Superior temporal gyrus (tissue), 1 donor: ENCODE measurements around the gene PPP1R13L.
"Not testable (repeated sequence)": the region's sequence is repeated elsewhere in the genome, so short reads cannot be mapped to it uniquely, and the experiment has no call there.

Source experiments
- DNase-seq: peaks from one replicate; pipeline ENCODE4 v3.0.0-alpha.2; 2016; ENCODE audit errors: extremely low spot score

The PPP1R13L gene

DNA sequence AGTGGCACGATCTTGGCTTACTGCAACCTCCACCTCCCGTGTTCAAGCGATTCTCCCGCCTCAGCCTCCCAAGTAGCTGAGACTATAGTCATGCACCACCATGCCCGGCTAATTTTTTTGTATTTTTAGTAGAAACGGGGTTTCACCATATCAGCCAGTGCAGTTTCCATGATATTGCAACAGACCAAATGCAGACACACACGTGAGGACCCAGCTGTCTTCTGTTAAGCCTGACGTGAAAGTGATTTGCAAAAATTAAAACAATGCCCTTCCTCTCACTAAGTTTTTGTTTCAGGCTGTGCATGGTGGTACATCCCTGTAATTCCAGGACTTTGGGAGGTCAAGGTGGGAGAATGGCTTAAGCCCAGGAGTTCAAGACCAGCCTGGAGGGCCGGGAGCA, 26.1 kb upstream of the PPP1R13L start:
- DNase-seq, result not testable (repeated sequence)

DNA sequence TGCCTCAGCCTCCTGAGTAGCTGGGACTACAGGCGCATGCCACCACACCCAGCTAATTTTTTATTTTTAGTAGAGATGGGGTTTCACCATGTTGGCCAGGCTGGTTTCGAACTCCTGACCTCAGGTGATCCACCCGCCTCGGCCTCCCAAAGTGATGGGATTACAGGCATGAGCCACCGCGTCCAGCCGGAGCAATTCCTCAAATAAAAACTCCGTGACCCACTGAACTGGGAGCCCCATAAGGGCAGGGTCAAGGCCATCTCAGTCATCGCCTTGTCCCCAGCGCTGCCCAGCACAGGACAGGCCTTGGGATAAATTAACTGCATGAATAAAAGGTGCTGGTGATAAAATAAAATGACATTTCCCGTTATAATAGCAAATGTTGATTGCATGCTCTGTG, 25.0 kb upstream of the PPP1R13L start:
- DNase-seq, result not testable (repeated sequence)

DNA sequence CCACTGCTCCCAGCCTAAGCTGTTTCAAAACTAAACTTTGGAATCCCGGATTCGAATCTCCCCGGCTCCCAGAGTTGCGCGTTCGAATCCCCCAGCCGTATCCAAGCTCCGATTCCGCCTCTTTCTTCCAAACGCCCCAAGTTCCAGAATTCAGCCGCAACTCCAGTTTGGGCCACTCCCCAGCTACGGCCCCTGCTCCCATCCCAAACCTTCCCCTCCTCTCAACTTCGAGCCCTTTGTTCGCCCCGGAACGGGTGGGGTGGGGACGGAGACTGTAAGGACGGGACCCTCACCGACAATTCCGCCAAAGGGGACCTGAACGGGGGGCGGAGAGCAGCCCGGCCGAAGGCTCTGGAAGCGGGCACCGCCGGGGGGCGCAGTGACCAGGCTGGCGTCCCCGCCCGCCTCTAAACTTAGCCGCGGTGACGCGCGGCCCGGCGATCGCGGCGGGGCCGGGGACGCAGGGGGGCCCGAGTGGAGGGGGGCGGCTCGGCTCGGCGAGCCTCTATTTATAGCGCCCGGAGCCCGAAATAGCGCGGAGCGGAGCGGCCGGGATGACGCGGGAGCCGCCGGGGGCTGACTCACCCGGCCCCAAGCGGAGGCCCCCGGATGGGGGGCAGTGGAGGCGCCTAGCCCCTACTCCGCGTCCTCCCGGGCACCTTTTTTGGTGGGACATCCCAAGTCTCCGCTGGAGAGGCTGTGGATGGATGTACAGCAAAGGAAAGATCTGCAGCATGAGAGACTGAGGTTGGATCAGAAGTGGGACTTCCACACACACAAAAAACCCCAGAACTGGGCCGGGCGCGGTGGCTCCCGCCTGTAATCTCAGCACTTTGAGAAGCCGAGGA, 23.7 kb upstream of the PPP1R13L start:
- no peak for DNase-seq

DNA sequence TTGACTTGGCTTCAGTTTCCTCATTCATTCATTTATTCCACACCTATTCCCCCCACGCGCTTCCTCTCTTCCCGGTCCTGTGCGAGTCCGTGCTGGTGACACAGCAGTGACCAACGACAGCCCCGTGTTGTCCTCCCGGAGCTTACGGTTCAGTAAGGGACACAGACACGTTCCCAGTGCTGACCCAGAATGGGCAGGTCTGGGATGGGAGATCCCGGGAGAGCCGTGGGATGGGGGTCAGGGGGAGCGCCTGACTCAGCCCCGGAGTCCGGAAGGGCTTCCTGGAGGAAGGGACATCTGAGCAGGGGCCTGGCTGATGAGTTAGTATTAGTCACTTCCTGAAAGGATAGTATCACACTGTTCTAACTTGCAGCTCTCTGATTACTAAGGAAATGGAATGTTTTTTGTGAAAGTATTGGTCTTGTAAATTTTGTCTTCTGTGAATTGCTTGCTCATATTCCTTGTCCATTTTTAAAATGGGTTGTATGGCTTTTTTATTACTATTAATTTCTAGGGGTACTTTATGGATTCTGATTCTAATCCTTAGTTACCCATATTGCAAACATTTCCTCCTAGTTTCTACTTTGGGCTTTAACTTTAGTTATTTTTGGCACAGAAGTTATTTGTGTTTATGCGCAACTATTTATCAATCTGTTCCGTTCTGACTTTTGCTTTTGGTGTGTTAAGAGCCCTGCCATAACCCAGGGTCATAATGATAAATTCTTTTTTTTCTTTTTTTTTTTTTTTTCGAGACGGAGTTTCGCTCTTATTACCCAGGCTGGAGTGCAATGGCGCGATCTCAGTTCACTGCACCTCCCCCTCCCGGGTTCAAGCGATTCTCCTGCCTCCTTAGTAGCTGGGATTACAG, 19.6 kb upstream of the PPP1R13L start:
- DNase-seq, result no peak

DNA sequence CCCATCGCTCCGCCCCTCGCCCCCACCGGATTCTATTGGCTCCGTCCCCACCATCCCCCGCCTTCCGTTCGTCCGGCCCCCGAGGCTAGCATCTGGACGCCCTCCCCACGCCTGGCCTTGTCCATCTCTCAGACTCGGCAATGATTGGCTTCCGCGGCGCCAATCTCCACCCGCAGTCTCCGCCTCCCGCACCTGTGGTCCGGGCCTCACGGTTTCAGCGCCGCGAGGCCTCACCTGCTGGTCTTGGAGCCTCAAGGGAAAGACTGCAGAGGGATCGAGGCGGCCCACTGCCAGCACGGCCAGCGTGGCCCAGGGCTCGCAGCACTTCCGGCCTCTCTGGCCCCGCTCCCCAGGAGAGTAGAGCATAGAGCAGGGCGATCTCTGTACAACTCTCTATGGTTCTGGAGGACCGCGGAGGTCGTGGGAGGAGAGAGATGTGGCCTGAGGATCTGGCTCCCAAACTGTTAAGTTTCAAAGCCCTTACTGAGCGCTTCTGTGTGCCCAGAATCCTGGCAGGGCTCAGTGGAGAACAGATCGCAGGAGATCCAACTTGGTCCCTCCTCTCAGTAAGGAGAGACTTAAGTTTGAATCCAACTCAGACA, 18.8 kb upstream of the PPP1R13L start, which contains the start of gene ERCC1:
Gene ERCC1, minus strand, starts transcription at position 329 of the 602 bp plus-strand sequence. CDS start 543 bp downstream, outside the sequence.
- DNase-seq, result peak; percentile 85

DNA sequence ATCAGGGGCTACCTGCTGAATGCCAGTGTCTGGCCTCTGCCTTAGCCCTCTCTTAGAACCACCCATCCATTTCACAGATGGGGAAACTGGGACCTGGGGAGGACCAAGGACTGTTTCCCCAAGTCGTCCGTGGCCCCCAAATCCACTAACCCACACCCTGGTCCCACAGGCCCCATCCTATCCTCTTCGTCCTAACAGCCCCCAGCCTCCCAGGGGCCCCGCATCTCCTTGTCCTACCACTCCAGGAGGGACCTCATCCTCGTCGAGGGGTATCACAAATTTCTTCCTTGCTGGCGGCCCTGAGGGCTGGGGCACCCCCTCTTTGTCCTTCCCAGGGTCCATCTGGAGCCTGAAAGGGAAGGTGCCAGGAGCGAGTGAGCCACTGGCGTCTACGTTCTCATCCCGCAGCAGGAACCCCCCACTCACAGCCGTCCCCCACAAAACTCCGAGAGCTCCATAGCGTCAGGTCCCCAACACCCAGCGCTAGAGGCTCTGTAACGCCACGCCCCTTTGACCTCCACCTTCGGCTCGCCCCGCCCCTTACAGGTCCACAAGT, 18.2 kb upstream of the PPP1R13L start:
- DNase-seq, result no peak

DNA sequence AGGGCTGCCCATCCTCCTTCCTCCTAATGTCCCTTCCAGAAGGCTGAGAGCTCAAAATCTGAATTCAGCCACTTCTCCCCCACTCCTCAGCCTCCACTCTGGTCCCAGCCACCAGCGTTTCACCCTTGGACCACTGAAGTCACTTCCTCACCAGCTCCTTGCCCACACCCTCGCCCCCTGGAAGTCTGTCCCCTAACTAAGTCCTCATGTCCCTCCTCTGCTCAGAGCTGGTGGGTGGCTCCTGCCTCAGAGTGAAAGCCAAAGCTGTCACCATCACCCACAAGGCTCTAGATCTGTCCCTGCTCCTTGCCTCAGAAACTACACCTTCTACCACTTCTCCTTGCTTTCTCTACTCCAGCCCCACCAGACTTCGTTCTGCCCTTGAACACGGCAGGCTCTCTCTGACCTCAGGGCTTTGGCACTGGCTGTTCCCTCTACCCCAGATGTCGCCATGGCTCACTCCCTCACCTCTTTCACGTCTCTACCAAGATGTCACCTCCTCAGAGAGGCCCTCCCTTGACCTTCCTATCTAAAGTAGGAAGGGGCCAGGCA, 17.2 kb upstream of the PPP1R13L start:
- no peak for DNase-seq

DNA sequence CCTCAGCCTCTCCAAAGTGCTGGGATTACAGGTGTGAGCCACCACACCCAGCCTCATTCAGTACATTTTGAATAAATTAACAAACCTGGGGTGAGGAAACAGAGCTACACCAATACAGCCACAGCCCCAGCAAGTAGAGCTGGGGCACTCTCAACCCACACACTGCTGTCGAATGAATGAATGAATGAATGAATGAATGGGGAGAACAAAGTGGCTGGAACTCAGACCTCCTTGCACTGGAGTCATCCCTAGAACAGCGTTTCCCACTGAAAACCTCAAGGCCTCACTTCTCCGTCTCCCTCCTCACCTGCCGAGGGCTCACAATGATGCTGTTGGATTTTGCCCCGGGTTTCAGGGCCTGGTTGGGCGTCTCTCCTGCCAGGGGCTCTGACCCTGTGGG, 16.0 kb upstream of the PPP1R13L start:
- no peak for DNase-seq

- no peak for DNase-seq
Measured at GRCh38 chr19:45420356-45420755, 15.5 kb upstream of the PPP1R13L start.

- DNase-seq, result no peak
Measured at GRCh38 chr19:45419895-45420294, 15.0 kb upstream of the PPP1R13L start.

- DNase-seq, result no peak
Measured at GRCh38 chr19:45419396-45419795, 14.5 kb upstream of the PPP1R13L start.

DNA sequence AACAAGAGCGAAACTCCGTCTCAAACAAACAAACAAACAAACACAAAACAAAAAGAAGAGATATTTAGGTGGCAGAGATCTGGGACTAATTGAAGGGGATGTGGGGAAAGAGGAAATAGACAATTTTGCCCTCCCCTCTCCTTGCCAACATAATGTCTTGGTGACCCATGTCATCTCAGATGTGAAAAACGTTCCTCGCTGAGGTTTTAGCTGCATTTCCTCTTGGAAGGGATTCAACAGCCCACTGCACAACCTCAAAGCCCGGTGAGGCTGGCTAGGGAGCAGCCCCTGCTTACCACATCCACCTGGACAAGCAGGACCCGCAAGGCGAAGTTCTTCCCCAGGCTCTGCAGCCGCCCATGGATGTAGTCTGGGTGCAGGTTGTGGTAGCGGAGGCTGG, 13.9 kb upstream of the PPP1R13L start:
- DNase-seq, result no peak

DNA sequence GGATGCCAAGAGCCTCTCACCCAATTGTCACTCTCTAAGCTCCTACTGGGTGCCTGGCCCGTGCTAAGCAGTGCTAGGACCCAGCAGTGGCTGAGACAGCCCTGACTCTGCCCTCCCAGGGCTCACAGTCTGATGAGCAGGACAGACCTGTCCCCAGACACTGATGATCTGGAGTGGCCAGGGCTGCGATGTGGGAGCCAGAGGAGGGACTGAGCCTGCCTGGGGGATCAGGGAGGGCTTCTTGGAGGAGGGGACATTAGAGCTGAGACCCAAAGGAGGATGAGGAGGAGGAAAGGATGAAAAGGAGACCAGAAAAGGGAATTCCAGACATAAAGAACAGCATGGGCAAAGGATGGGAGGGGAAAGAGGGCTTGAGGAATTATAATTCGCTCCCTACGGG, 12.3 kb upstream of the PPP1R13L start:
- no peak for DNase-seq

DNA sequence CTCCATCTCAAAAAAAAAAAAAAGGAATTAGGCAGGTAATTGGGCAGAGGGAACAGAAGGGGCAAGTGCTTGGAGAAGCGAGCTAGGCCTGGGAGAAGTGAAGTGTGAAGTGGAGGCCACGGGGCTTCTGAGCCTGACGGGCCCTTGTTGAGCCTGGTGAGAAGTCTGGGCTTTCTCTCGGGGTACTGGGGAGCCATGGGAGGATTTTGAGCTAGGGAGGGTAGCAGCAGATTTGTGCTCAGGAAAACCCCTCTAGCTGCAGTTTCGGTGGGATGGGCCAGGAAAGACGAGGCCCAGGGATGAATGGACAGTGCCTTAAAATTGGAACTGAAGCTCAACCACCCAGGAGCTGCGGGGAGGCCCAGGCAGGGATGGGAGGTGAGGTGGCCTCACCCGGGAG, 9.6 kb upstream of the PPP1R13L start:
- no peak for DNase-seq

GRCh38 chr19:45413497-45413896, 8.6 kb upstream of the PPP1R13L start:
- no peak for DNase-seq

DNA sequence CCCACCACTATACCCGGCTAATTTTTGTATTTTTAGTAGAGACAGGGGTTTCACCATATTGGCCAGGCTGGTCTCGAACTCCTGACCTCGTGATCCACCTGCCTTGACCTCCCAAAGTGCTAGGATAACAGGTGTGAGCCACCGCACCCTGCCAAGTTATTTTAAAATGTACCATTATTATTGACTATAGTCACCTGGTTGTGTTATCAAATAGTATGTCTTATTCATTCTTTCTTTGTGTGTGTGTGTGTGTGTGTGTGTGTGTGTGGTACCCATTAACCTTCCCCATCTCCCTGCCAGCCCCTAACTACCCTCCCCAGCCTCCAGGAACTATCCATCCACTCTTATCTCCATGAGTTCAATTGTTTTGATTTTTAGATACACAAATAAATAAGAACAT, 5.5 kb upstream of the PPP1R13L start:
- DNase-seq, result not testable (repeated sequence)

- DNase-seq, result no peak
Measured at GRCh38 chr19:45409557-45409920, 4.7 kb upstream of the PPP1R13L start.

DNA sequence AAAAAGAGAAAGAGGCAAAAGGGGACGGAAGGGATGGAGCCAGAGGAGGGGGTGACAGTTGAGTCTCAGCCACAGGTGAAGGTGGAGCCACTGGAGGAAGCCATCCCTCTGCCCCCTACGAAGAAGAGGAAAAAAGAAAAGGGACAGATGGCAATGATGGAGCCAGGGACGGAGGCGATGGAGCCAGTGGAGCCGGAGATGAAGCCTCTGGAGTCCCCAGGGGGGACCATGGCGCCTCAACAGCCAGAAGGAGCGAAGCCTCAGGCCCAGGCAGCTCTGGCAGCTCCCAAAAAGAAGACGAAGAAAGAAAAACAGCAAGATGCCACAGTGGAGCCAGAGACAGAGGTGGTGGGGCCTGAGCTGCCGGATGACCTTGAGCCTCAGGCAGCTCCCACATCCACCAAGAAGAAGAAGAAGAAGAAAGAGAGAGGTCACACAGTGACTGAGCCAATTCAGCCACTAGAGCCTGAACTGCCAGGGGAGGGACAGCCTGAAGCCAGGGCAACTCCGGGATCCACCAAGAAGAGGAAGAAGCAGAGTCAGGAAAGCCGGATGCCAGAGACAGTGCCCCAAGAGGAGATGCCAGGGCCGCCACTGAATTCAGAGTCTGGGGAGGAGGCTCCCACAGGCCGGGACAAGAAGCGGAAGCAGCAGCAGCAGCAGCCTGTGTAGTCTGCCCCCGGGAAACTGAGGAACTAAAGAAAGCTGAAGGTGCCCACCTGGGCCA, 4.1 kb upstream of the PPP1R13L start:
- DNase-seq, result no peak

- DNase-seq, result no peak
Measured at GRCh38 chr19:45408121-45408520, 3.3 kb upstream of the PPP1R13L start.

GRCh38 chr19:45407585-45407984, 2.7 kb upstream of the PPP1R13L start:
- DNase-seq, result not testable (repeated sequence)

GRCh38 chr19:45407091-45407375, 2.2 kb upstream of the PPP1R13L start:
- DNase-seq, result no peak
